ENCODE measurements around the gene ZCCHC14.

ZCCHC14 gene

GRCh38 chr16:87474566-87474996 is 18.2 kb downstream of the ZCCHC14 start:
- no peak overlapping the region for H3K4me3 ChIP-seq (ENCODE audit: control insufficient read depth, low read depth, low read length)
- no peak for DNase-seq (ENCODE audit: low read depth)
- TF ChIP-seq CTCF (IDR thresholded peaks at IDR 0.05; ENCODE audit: control insufficient read depth, insufficient read depth, low read depth, low read length, missing control alignments) = no peak

- no peak for DNase-seq (ENCODE audit: low read depth)
- TF ChIP-seq CTCF (IDR thresholded peaks at IDR 0.05; ENCODE audit: control insufficient read depth, insufficient read depth, low read depth, low read length, missing control alignments) = no peak
- H3K4me3 ChIP-seq (ENCODE audit: control insufficient read depth, low read depth, low read length) = no peak overlapping the region
Measured at GRCh38 chr16:87474017-87474416, 18.8 kb downstream of the ZCCHC14 start.

GRCh38 chr16:87472935-87473334 is 19.9 kb downstream of the ZCCHC14 start:
- no peak overlapping the region for H3K4me3 ChIP-seq (ENCODE audit: control insufficient read depth, low read depth, low read length)
- TF ChIP-seq CTCF (IDR thresholded peaks at IDR 0.05; ENCODE audit: control insufficient read depth, insufficient read depth, low read depth, low read length, missing control alignments) = no peak
- no peak for DNase-seq (ENCODE audit: low read depth)

GRCh38 chr16:87472142-87472778 is 20.6 kb downstream of the ZCCHC14 start:
- H3K4me3 ChIP-seq (ENCODE audit: control insufficient read depth, low read depth, low read length) = no peak overlapping the region
- TF ChIP-seq CTCF (IDR thresholded peaks at IDR 0.05; ENCODE audit: control insufficient read depth, insufficient read depth, low read depth, low read length, missing control alignments) = no peak
- no peak for DNase-seq (ENCODE audit: low read depth)

GRCh38 chr16:87471278-87472141 is 21.3 kb downstream of the ZCCHC14 start:
- DNase-seq (ENCODE audit: low read depth) = no peak
- no peak overlapping the region for H3K4me3 ChIP-seq (ENCODE audit: control insufficient read depth, low read depth, low read length)

GRCh38 chr16:87470332-87470731 is 22.5 kb downstream of the ZCCHC14 start:
- TF ChIP-seq CTCF (IDR thresholded peaks at IDR 0.05; ENCODE audit: control insufficient read depth, insufficient read depth, low read depth, low read length, missing control alignments) = no peak
- no peak overlapping the region for H3K4me3 ChIP-seq (ENCODE audit: control insufficient read depth, low read depth, low read length)
- DNase-seq (ENCODE audit: low read depth) = no peak

More at GRCh38 chr16:87471278-87472141, 21.3 kb downstream of the ZCCHC14 start:
- TF ChIP-seq CTCF (IDR thresholded peaks at IDR 0.05; ENCODE audit: control insufficient read depth, insufficient read depth, low read depth, low read length, missing control alignments) = no peak

All from AG09309 (cell line).